Stimulated activated naive CD8-positive, alpha-beta T cell treated with anti-CD3 and anti-CD28 coated beads, Interleukin-15, Interleukin-2, amounts not matched to agents 100 ng/mL and 50 ng/mL, for 24 hours (primary cell): ENCODE results near the gene GATA2.

Experiments
- H3K27ac Mint-ChIP-seq: one replicate; pipeline ENCODE4 v1.8.0; 2021; ENCODE audit warnings: mild to moderate bottlenecking, mixed read lengths
- H3K27me3 Mint-ChIP-seq: one replicate; pipeline ENCODE4 v1.8.0; 2021; ENCODE audit warnings: mixed read lengths
- H3K36me3 Mint-ChIP-seq: one replicate; pipeline ENCODE4 v1.8.0; 2021; ENCODE audit warnings: low read depth, mixed read lengths
- H3K4me1 Mint-ChIP-seq: one replicate; pipeline ENCODE4 v1.8.0; 2021; ENCODE audit warnings: low read depth, mixed read lengths
- H3K4me3 Mint-ChIP-seq: one replicate; pipeline ENCODE4 v1.8.0; 2021; ENCODE audit warnings: mild to moderate bottlenecking, mixed read lengths
- H3K9me3 Mint-ChIP-seq: one replicate; pipeline ENCODE4 v1.8.0; 2021; ENCODE audit warnings: mixed read lengths

The GATA2 gene

DNA sequence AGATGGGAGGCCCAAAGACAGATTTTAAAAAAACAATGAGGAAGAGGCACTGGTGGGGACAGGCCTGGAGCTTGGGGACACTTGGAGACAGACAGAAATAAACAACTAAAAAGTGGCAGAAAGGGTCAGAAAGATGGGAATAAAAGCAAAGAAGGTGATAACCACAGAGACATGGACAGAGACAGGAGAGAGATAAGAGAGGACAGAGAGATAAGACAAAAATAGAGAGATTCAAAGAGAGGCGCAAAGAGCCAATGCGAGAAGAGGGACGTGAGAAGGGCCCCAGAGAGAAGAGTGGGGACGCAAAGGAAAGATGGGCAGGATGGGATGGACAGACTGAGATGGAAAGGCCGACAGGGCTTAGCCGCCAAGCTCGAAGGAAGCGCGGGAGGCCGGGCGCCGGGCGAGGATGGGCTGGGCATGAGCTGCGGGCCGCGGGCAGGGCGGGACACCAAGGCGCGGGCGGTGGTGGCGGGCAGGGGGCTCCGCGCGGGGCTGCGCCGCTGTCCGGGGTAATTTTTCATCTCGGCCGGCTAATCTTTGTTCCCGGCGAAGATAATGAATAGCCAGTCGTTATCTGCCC lies 3.1 kb upstream of the GATA2 start:
- Mint-ChIP-seq H3K27me3 (peaks cover 60% of the 10 kb centered on the region), H3K9me3 (no peaks in the 10 kb centered on the region), H3K27ac (no peak overlapping the region), H3K36me3 (no peaks in the 10 kb centered on the region), H3K4me1 (peaks cover 11% of the 10 kb centered on the region), H3K4me3 (peak overlapping the region; percentile 25)

DNA sequence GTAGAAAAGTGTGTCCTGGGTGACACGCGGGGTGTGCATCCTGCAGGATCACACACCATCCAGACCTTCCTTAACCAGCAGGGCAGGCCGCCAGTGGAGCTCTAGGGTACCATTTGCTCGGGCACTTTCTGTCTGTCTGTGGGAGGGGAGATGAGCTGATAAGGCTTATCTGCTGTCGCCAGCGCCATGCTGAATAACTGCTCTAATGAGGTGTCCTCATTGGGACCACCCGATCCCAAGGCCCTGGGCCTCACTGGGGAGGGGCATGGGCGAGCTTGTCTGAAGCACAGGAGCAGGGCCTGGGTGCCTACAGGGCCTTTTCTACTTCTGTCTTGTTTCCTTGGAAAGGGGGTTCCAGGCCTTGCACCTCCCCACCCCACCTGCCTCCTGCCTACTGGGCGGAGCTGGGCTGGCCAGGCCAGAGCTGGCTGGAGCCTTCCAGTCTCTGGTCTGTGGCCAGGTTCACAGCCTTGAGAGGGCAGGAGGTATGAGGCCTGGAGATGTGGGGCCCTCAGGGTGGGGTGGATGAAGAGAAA lies 2.5 kb upstream of the GATA2 start:
- Mint-ChIP-seq H3K4me3 (no peak overlapping the region), H3K27ac (no peak overlapping the region), H3K36me3 (no peaks in the 10 kb centered on the region), H3K4me1 (peaks cover 15% of the 10 kb centered on the region), H3K27me3 (peaks cover 61% of the 10 kb centered on the region), H3K9me3 (no peaks in the 10 kb centered on the region)

DNA sequence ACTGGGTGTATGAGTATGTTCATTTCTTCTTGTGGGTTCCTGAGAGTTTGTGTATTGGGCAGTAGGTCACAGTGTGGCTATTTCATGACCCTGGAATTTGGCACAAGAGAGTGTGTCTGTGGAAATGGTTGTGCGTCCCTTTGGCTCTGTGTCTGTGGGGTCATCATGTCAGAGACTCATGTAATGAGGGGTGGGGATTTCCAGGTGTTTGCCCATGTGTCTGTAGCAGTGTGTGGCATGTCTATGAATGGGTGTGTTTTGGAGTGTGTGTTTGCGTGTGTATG lies 1.3 kb upstream of the GATA2 start:
- no peaks in the 10 kb centered on the region for H3K36me3 Mint-ChIP-seq
- H3K9me3 Mint-ChIP-seq: no peaks in the 10 kb centered on the region
- no peak overlapping the region for H3K27ac Mint-ChIP-seq
- H3K4me1 Mint-ChIP-seq: peaks cover 21% of the 10 kb centered on the region
- peaks cover 61% of the 10 kb centered on the region for H3K27me3 Mint-ChIP-seq
- no peak overlapping the region for H3K4me3 Mint-ChIP-seq

DNA sequence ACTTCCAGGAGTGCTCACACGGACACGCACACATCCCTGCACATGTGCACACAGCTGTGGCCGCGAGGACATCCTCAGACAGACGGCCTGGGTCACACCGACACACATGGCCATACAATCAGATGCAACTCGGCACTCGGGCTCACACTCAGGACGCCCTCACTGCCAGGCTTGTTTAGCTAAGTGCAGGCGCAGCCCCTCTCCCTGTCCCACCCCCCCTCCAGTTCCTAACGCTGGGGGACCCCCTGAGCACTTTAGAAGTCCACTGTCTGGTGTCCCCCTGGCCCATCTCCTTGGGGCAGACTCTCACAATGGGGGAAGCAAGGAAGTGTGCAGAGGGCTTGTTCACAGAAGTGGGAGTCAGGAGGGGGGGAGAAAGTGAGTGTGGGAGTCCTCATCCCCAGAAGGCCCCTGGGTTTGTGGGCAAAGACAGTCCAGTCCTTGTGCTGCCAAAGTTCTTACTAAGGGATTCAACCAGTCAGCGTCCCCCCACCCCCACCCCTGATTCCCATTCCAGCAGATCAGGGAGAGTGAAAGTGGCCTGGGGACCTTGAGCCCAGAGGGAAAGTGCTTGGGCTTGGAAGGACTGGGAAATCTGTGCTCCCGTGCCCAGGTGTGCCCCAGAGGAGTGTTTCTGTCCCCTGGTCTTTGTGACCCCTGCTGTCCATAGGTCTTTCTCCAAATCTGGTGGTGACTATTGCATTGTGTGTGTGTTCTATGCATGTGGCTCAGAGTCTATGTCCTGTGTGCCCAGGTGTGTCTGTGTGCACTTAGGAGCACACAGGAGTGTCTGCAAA lies 767 bp upstream of the GATA2 start:
- Mint-ChIP-seq H3K4me3 (peak overlapping the region; percentile 54), H3K4me1 (peaks cover 22% of the 10 kb centered on the region), H3K27me3 (peaks cover 60% of the 10 kb centered on the region), H3K27ac (no peak overlapping the region), H3K36me3 (no peaks in the 10 kb centered on the region), H3K9me3 (no peaks in the 10 kb centered on the region)

DNA sequence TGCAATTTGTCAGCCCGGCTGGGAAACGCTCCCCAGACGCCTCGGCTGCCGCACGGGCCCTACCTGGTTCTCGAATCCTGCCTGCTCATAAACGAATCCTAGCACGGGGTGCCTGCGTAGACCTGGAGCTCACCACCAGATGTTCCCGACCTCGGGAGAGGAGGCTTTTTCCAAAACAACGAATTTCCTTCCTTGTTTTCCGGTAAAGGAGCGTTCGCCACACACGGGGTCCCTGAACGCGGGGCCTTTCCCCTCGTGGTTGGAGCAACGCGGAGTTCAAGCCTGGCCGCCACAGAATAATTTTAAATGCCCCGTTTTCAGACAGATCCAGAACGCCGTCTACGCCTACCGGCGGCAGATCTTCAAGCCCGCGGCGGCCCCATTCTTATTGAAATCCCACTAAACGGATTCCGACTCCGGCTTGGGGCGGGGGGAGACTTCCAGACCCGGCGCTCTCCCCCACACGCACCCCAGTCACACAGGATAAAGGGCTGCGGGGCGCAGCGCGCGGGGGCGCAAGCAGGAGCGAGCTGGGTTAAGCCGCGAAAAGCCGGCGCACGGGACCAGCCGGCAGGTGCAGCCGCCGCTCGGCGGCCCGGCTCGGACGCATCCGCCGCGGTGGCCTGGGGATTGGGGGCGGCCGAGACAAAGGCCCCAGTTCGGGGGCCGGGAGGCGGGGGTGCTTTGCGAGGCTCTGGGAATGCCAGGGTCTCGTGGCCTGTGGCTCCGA lies 895 bp downstream of the GATA2 start:
- Mint-ChIP-seq H3K4me1 (peaks cover 31% of the 10 kb centered on the region), H3K27ac (no peak overlapping the region), H3K36me3 (no peaks in the 10 kb centered on the region), H3K27me3 (peaks cover 63% of the 10 kb centered on the region), H3K4me3 (peak overlapping the region; percentile 30), H3K9me3 (no peaks in the 10 kb centered on the region)

DNA sequence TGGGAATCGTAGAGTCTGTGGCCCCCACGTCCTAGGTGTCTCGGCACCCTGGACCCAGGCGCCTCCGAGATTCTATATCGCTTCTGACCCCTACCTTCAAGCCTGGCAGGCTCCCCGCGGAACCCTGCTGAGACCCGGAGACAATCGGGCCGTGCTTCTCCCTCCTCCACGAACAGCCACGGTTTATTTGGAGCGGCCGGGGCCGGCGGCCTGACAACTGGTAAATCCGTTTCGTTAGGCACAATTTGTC lies 1.4 kb downstream of the GATA2 start:
- Mint-ChIP-seq H3K9me3 (no peaks in the 10 kb centered on the region), H3K27me3 (peaks cover 68% of the 10 kb centered on the region), H3K4me1 (peaks cover 32% of the 10 kb centered on the region), H3K27ac (no peak overlapping the region), H3K4me3 (peak overlapping the region; percentile 30), H3K36me3 (no peaks in the 10 kb centered on the region)

DNA sequence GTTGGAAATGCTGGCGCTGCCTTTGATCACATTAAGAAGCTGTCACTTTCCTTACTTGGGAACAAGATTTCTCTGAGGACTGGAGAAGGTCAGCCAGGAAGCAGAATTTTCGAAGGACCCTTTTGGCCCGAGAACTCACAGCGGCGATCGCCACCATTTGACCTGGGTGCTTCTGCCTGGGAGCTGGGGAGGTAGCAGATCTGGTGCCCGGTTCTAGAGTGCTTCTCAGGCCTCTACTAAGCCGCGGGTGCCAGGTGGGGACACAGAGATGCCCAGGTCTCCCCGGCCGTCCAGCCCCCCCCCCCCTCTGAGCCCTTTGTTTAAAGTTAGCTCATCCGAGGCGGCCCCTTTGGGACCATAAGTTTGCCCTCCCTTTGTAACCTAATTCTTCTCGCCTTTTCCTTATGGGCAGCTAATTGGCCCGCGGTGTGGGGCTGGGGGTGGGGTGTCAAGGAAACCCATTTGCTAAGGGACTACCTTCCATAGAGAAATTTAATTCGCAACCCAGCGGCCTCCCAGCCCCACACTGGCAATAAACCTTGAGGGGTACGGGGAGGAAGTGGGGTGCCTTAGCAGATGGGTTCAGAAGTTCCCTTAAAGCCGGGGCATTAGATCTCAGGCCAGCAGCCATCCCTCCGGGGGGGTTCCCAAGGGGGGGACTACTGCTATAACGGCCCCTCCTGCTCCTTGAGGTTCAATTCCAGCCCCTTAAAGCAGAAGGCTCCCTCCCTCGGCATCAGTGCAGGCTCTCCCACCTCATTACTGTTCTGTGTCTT lies 1.9 kb downstream of the GATA2 start:
- Mint-ChIP-seq H3K27me3 (peaks cover 71% of the 10 kb centered on the region), H3K27ac (no peak overlapping the region), H3K4me1 (peaks cover 36% of the 10 kb centered on the region), H3K9me3 (no peaks in the 10 kb centered on the region), H3K36me3 (no peaks in the 10 kb centered on the region), H3K4me3 (peak overlapping the region; percentile 30)

DNA sequence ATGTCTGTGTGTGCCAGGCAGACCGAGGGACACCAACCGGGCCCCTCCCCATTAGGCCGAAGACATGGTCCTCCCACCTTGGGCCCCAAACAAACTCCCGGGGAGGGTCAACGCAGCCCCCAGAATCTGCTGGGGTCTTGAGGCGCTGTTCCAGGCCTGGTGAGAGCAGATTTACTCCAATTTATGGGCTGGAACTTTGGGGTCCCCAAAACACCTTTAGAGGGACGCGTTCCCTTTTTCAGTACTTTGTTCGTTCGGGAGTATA lies 2.4 kb downstream of the GATA2 start:
- peaks cover 71% of the 10 kb centered on the region for H3K27me3 Mint-ChIP-seq
- H3K9me3 Mint-ChIP-seq: no peaks in the 10 kb centered on the region
- peaks cover 36% of the 10 kb centered on the region for H3K4me1 Mint-ChIP-seq
- H3K4me3 Mint-ChIP-seq: peak overlapping the region; percentile 71
- no peaks in the 10 kb centered on the region for H3K36me3 Mint-ChIP-seq
- no peak overlapping the region for H3K27ac Mint-ChIP-seq

DNA sequence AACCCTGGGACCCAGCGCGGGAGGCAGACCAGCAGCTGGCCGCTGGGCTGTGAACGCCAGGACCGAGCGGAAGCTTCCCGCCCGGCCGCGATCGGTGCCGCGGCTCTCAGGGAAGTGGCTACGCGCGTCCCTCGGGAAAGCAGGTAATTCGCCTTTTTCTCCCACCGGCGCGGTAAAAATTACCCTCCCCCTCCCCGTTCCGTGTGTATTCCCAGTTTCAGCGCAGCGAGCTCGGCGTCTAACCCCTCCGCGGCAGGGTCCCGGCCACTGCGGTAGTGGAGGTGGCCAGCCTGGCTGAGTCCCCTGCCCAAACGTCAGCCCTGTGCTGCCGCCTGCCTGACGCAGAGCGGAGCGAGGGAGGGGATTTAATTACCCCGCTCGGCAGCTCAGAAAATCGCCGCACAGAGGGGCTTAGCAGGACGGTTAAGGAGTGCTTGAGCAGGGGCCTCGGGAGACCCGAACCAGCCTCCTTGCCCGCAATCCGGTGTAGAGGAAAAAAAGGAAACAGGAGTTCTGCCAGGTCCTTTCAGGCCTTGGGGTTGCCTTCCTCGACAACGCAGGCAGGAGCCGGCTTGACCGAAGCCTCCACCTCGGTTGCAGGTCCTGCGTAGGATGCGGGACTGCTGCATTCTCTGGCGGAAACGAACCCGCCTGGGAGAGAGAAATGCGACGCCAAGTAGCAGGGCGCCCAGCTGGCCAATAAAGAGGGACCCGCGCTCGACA lies 2.9 kb downstream of the GATA2 start:
- Mint-ChIP-seq H3K9me3 (no peaks in the 10 kb centered on the region), H3K27me3 (peaks cover 72% of the 10 kb centered on the region), H3K4me1 (peaks cover 36% of the 10 kb centered on the region), H3K4me3 (peak overlapping the region; percentile 71), H3K36me3 (no peaks in the 10 kb centered on the region), H3K27ac (no peak overlapping the region)

DNA sequence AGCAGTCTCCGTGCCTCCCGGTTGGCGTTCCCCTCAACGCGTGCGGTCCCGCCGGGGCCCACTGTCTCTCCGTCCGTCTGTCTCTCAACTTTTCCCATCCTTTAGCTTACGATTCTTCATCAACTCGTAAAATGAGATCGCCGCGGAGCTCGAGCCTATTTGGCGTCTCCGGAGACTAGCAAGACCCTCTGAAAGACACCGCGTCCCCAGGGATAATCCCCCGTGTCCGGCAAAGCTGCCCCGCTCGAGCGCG lies 3.4 kb downstream of the GATA2 start:
- H3K27me3 Mint-ChIP-seq: peaks cover 72% of the 10 kb centered on the region
- H3K4me1 Mint-ChIP-seq: peaks cover 36% of the 10 kb centered on the region
- H3K27ac Mint-ChIP-seq: no peak overlapping the region
- H3K36me3 Mint-ChIP-seq: no peaks in the 10 kb centered on the region
- no peaks in the 10 kb centered on the region for H3K9me3 Mint-ChIP-seq
- peak overlapping the region; percentile 71 for H3K4me3 Mint-ChIP-seq

DNA sequence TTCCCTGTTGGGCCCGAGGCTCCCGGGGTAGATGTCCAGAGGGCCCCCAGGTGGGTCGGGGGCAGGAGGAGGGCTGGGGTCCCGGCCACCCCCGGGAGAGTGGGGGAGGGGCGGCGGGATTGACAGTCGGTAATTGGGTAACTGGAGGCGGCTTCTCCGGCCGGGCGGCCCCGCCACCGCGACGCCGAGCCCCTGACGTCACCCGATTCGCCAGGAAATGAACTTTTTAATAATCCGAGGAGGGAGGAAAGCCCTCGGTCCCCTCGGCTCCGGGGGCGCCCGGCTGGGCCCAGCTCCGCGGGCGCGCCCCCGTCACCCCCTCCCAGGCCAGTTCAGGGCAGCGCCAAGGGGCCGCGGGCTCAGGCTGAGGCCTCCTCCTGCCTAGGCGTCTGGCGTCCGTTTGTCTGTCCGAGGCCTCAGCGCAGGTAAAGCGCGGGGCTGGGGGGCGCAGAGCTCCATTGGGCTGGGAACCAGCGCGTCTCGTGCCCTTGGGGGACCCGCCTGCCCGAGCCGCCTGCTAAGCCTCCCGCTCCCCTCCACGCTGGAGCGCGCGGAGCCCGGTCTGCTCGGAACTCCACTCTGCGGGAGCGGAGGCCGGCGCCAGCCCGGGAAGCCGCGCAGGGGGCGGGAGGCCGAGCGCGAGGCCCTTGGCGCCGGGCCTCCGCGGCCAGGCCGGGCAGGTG lies 3.9 kb downstream of the GATA2 start:
- no peaks in the 10 kb centered on the region for H3K36me3 Mint-ChIP-seq
- peaks cover 72% of the 10 kb centered on the region for H3K27me3 Mint-ChIP-seq
- peaks cover 36% of the 10 kb centered on the region for H3K4me1 Mint-ChIP-seq
- H3K27ac Mint-ChIP-seq: no peak overlapping the region
- peak overlapping the region; percentile 71 for H3K4me3 Mint-ChIP-seq
- H3K9me3 Mint-ChIP-seq: no peaks in the 10 kb centered on the region

DNA sequence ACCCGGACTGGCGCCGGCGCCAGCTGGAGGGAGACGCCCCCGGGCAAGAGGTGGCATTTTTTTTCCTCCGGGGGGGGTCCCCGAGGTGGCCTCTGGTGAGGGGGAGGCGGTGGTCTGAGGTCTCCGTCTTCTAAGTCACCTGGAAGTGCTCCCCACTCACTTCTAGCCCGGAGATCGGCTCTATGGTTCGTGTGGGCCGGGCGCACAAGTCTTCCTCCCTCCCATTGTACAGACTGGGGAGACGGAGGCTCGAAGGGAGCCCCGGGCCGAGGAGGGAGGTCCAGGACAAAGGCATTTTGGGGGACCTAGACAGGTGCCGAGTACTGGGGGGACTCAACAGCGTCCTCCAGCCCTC lies 4.4 kb downstream of the GATA2 start:
- Mint-ChIP-seq H3K4me1 (peaks cover 41% of the 10 kb centered on the region), H3K36me3 (no peaks in the 10 kb centered on the region), H3K4me3 (peak overlapping the region; percentile 40), H3K27ac (no peak overlapping the region), H3K9me3 (no peaks in the 10 kb centered on the region), H3K27me3 (peaks cover 74% of the 10 kb centered on the region)

DNA sequence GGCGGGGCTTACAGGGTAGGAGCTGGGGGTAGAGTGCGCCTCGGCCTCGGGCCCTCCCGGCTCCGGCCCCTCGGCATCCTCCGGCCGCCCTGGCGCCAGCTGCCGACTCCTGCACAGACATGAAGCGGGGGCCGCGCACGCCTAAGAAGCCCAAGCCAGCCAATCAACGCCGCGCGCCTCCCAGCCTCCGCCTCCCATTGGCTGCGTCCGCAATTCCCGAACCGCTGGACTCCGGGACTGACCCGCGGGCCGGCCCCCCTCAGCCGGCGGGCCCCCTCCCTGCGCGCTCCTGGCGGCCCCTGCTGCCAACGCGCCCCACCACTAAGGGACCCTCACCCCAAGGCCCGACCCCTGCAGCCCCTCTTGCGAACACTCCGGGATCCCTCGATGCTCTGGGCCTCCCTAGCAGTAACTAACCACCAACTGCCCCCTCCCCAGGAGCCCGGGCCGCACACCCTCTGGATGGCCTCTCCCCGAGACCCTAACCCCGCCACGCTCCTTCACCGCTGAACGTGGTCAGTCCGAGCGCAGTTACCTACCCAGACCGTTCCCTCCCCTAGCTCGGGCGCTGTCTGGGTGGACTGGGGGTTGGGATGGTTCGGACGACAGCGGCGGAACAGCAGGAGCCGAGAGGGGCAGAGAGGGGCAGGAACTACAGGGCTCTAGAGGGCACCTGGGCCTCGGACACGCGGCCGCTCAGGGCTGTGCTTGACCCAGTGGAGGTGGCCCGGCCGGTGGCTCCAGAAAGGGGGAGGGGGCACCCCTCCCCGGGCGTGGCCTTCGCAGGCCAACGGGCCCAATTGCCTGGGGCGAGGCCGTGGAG lies 5.0 kb downstream of the GATA2 start:
- Mint-ChIP-seq H3K36me3 (no peaks in the 10 kb centered on the region), H3K4me3 (peak overlapping the region; percentile 79), H3K27me3 (peaks cover 76% of the 10 kb centered on the region), H3K4me1 (peaks cover 43% of the 10 kb centered on the region), H3K9me3 (no peaks in the 10 kb centered on the region), H3K27ac (no peak overlapping the region)

DNA sequence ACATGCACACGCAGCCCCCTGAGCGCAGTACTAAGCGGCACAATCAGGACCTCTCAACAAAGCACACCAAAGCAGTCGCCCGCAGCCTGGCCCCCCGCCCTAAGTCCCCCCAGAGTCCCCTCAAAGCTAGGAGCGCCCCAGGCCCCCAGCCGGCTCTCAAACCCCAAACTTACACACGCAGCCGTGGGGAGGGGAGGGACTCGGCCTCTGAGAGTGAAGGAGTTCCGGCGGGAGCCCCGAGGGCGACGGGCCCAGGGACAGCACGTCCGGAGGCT lies 5.5 kb downstream of the GATA2 start:
- Mint-ChIP-seq H3K36me3 (no peaks in the 10 kb centered on the region), H3K27me3 (peaks cover 81% of the 10 kb centered on the region), H3K9me3 (no peaks in the 10 kb centered on the region), H3K4me3 (peak overlapping the region; percentile 79), H3K4me1 (peaks cover 48% of the 10 kb centered on the region), H3K27ac (no peak overlapping the region)
